Fibroblast of skin of scalp (primary cell): ENCODE results near the gene SPHK1. TPM values are rescaled to one million over a fixed set of nuclear protein-coding genes. Genes with fewer than 3 reads are reported as not detected.
"Not testable (repeated sequence)": the region's sequence is repeated elsewhere in the genome, so short reads cannot be mapped to it uniquely, and the experiment has no call there.

Experiments used
- DNase-seq: peaks from one replicate; pipeline ENCODE4 v3.0.0-alpha.2; 2013
- polyA plus RNA-seq, 2 experiments: library from polyadenylated mRNA; unstranded; fragments of 120-200 nt; gene quantifications; one replicate each; pipeline ENCODE4 v1.2.1, GENCODE V29; 2013; ENCODE audit not compliant: insufficient read length in 2 of 2

Gene SPHK1
- polyA plus RNA-seq (2013, experiment 1 of 2; ENCODE audit: insufficient read length): 64.7 TPM
- 60.1 TPM for polyA plus RNA-seq (2013, experiment 2 of 2; ENCODE audit: insufficient read length)

- peak; percentile 92 for DNase-seq
These were observed at the start of gene SPHK1 for GRCh38 chr17:76384222-76384986. Gene SPHK1, plus strand, starts transcription at chr17:76384609. Its CDS starts 1,036 bp downstream, at chr17:76385645.

- no peak for DNase-seq
These were observed 48.6 kb upstream of the SPHK1 start for GRCh38 chr17:76335716-76336381.

- no peak for DNase-seq
These were observed 47.5 kb upstream of the SPHK1 start for GRCh38 chr17:76336756-76337412.

- DNase-seq: peak; percentile 67
These were observed 47.0 kb upstream of the SPHK1 start for GRCh38 chr17:76337413-76337777.

GRCh38 chr17:76341301-76341700 is 43.1 kb upstream of the SPHK1 start:
- DNase-seq: no peak

- no peak for DNase-seq
These were observed 41.3 kb upstream of the SPHK1 start for GRCh38 chr17:76343106-76343505.

- peak; percentile 61 for DNase-seq
These were observed 38.9 kb upstream of the SPHK1 start for GRCh38 chr17:76345377-76345974.

- DNase-seq: not testable (repeated sequence)
These were observed 37.5 kb upstream of the SPHK1 start for GRCh38 chr17:76346936-76347335.

GRCh38 chr17:76350463-76350862 is 33.9 kb upstream of the SPHK1 start:
- no peak for DNase-seq

GRCh38 chr17:76351526-76352071 is 32.8 kb upstream of the SPHK1 start:
- DNase-seq: no peak

GRCh38 chr17:76353004-76353598 is 31.3 kb upstream of the SPHK1 start:
- DNase-seq: no peak

- DNase-seq: peak; percentile 92
These were observed 30.7 kb upstream of the SPHK1 start, which contains the start of gene PRPSAP1 for GRCh38 chr17:76353599-76354316. Gene PRPSAP1, minus strand, starts transcription at chr17:76353916. Its CDS starts 213 bp downstream, at chr17:76353703.

GRCh38 chr17:76354317-76354729 is 30.1 kb upstream of the SPHK1 start:
- DNase-seq: no peak

GRCh38 chr17:76354747-76355310 is 29.6 kb upstream of the SPHK1 start:
- DNase-seq: no peak

- DNase-seq: no peak
These were observed 27.5 kb upstream of the SPHK1 start for GRCh38 chr17:76356803-76357456.

GRCh38 chr17:76357597-76358158 is 26.7 kb upstream of the SPHK1 start:
- DNase-seq: no peak

- no peak for DNase-seq
These were observed 25.0 kb upstream of the SPHK1 start for GRCh38 chr17:76359375-76359774.

GRCh38 chr17:76359776-76360175 is 24.6 kb upstream of the SPHK1 start:
- not testable (repeated sequence) for DNase-seq

- DNase-seq: no peak
These were observed 23.9 kb upstream of the SPHK1 start for GRCh38 chr17:76360461-76360860.
